Mesenchymal stem cell (in vitro differentiated cells and primary cell): ENCODE results near the gene ITGB4.

Experiments used
- DNase-seq: peaks from one replicate; pipeline ENCODE4 v3.0.0-alpha.2; 2013
- H2AFZ ChIP-seq: one replicate; pipeline ENCODE4 v1.6.1; 2013; ENCODE audit warnings: low read depth, mild to moderate bottlenecking, control low read depth, inconsistent platforms, low read length, moderate library complexity
- H2AK5ac ChIP-seq: 2 replicates; pipeline ENCODE4 v1.6.1; 2013; ENCODE audit warnings: low read length, moderate library complexity, mild to moderate bottlenecking, inconsistent platforms; ENCODE audit not compliant: severe bottlenecking
- H2BK120ac ChIP-seq: one replicate; pipeline ENCODE4 v1.6.1; 2013; ENCODE audit warnings: low read depth, mild to moderate bottlenecking, inconsistent platforms, low read length, moderate library complexity
- H2BK12ac ChIP-seq, 2 experiments: one replicate each; pipeline ENCODE4 v1.6.1; 2013; ENCODE audit warnings: inconsistent platforms in 2 of 2, low read length in 2 of 2, mild to moderate bottlenecking in 2 of 2, moderate library complexity in 2 of 2, control low read depth in 1 of 2
- H2BK15ac ChIP-seq: one replicate; pipeline ENCODE4 v1.6.1; 2013; ENCODE audit warnings: mild to moderate bottlenecking, low read depth, inconsistent platforms; ENCODE audit not compliant: poor library complexity, severe bottlenecking
- H2BK5ac ChIP-seq: 2 replicates; pipeline ENCODE4 v1.6.1; 2013; ENCODE audit warnings: low read depth, mild to moderate bottlenecking, low read length, control low read depth, inconsistent platforms; ENCODE audit not compliant: poor library complexity, severe bottlenecking
- H3K14ac ChIP-seq, 2 experiments: one replicate each; pipeline ENCODE4 v1.6.1; 2013; ENCODE audit warnings: inconsistent platforms in 2 of 2, low read length in 2 of 2, control low read depth in 1 of 2, mild to moderate bottlenecking in 1 of 2, moderate library complexity in 1 of 2
- H3K18ac ChIP-seq, 2 experiments: one replicate each; pipeline ENCODE4 v1.6.1; 2013; ENCODE audit warnings: inconsistent platforms in 2 of 2, low read length in 2 of 2, control low read depth in 1 of 2, low read depth in 1 of 2, mild to moderate bottlenecking in 1 of 2
- H3K23ac ChIP-seq, 2 experiments: one replicate each; pipeline ENCODE4 v1.6.1; 2013; ENCODE audit warnings: inconsistent platforms in 2 of 2, low read length in 2 of 2, mild to moderate bottlenecking in 2 of 2, moderate library complexity in 2 of 2, control low read depth in 1 of 2
- H3K27ac ChIP-seq: 2 replicates; pipeline ENCODE4 v1.5.1; 2013; ENCODE audit warnings: mild to moderate bottlenecking, moderate library complexity, low read length, control low read depth, inconsistent platforms; ENCODE audit not compliant: poor library complexity, severe bottlenecking
- H3K27me3 ChIP-seq, 2 experiments: 2 replicates each; pipeline versions ENCODE4 v1.6.1 to v1.7.0; 2013; ENCODE audit warnings: low read length in 2 of 2, mild to moderate bottlenecking in 2 of 2, moderate library complexity in 2 of 2, control low read depth in 1 of 2, inconsistent platforms in 1 of 2; ENCODE audit not compliant: control insufficient read depth in 1 of 2, insufficient read depth in 1 of 2
- H3K36me3 ChIP-seq, 2 experiments: 2 replicates each; pipeline versions ENCODE4 v1.6.1 to v1.7.0; 2013; ENCODE audit warnings: low read length in 2 of 2, control low read depth in 1 of 2, inconsistent platforms in 1 of 2, low read depth in 1 of 2, mild to moderate bottlenecking in 1 of 2; ENCODE audit not compliant: insufficient read depth in 2 of 2, control insufficient read depth in 1 of 2
- H3K4ac ChIP-seq, 2 experiments: one replicate each; pipeline ENCODE4 v1.6.1; 2013; ENCODE audit warnings: inconsistent platforms in 2 of 2, low read length in 2 of 2, mild to moderate bottlenecking in 2 of 2, moderate library complexity in 2 of 2, control low read depth in 1 of 2, low read depth in 1 of 2
- H3K4me1 ChIP-seq: 2 replicates; pipeline ENCODE4 v1.6.1; 2013; ENCODE audit warnings: low read depth, low read length, control low read depth; ENCODE audit not compliant: control insufficient read depth, insufficient read depth
- H3K4me2 ChIP-seq: 2 replicates; pipeline ENCODE4 v1.6.1; 2013; ENCODE audit warnings: low read length, mild to moderate bottlenecking, inconsistent platforms; ENCODE audit not compliant: poor library complexity, severe bottlenecking
- H3K4me3 ChIP-seq, 2 experiments: 2 replicates each; pipeline versions ENCODE4 v1.5.1 to v1.7.0; 2013; ENCODE audit warnings: low read length in 2 of 2, mild to moderate bottlenecking in 2 of 2, control low read depth in 1 of 2, low read depth in 1 of 2; ENCODE audit not compliant: insufficient read depth in 1 of 2
- H3K79me1 ChIP-seq: replicated peaks from 2 replicates; pipeline ENCODE4 v1.6.1; 2013; ENCODE audit warnings: mild to moderate bottlenecking, control low read depth, low read length, inconsistent platforms; ENCODE audit not compliant: poor library complexity, severe bottlenecking
- H3K9ac ChIP-seq: 2 replicates; pipeline ENCODE4 v1.7.0; 2013; ENCODE audit warnings: mild to moderate bottlenecking, low read length, moderate library complexity
- H3K9me3 ChIP-seq: 2 replicates; pipeline ENCODE4 v1.7.0; 2013; ENCODE audit warnings: mild to moderate bottlenecking, low read length; ENCODE audit not compliant: control insufficient read depth
- H4K8ac ChIP-seq: one replicate; pipeline ENCODE4 v1.6.1; 2013; ENCODE audit warnings: inconsistent platforms, mild to moderate bottlenecking, low read length, moderate library complexity
- H4K91ac ChIP-seq: one replicate; pipeline ENCODE4 v1.6.1; 2013; ENCODE audit warnings: mild to moderate bottlenecking, low read length, inconsistent platforms
- WGBS: methylation state at CpG from one replicate; pipeline ENCODE4 v1.1.7; 2013; ENCODE audit warnings: mixed read lengths; 5-methylcytosine and 5-hydroxymethylcytosine counted together

ITGB4 gene

GRCh38 chr17:75703591-75703990, 17.7 kb upstream of the ITGB4 start:
- Histone ChIP-seq H4K91ac (no peak overlapping the region), H3K9ac (no peak overlapping the region), H3K27me3 (no peaks in the 10 kb centered on the region), H3K9me3 (no peaks in the 10 kb centered on the region), H3K14ac (no peak overlapping the region), H2BK15ac (peak overlapping the region; percentile 12), H3K79me1 (peaks cover 33% of the 10 kb centered on the region), H3K4me2 (no peak overlapping the region), H2BK12ac (no peak overlapping the region), H3K27ac (no peak overlapping the region), H3K18ac (no peak overlapping the region), H3K4ac (no peak overlapping the region), H3K4me3 (no peak overlapping the region), H2BK5ac (no peak overlapping the region), H4K8ac (no peak overlapping the region), H3K36me3 (peaks cover 73 to 97% of the 10 kb centered on the region in 2 experiments), H2AK5ac (peak overlapping the region; percentile 65), H3K23ac (no peak overlapping the region), H3K4me1 (peaks cover 52% of the 10 kb centered on the region), H2BK120ac (no peak overlapping the region), H2AFZ (no peak overlapping the region)
- DNase-seq = no peak
- WGBS = 96% methylated on average over 9 of the region's 9 CpGs

GRCh38 chr17:75704963-75705875, 16.0 kb upstream of the ITGB4 start:
- Histone ChIP-seq H3K79me1 (peaks cover 33% of the 10 kb centered on the region), H3K14ac (no peak overlapping the region), H3K9me3 (no peaks in the 10 kb centered on the region), H3K4ac (no peak overlapping the region), H2AFZ (no peak overlapping the region), H2BK12ac (no peak overlapping the region), H3K9ac (no peak overlapping the region), H4K91ac (no peak overlapping the region), H3K23ac (no peak overlapping the region), H2BK120ac (no peak overlapping the region), H2BK15ac (no peak overlapping the region), H4K8ac (peak overlapping the region; percentile 22), H3K4me3 (no peak overlapping the region), H2BK5ac (peak overlapping the region; percentile 14), H3K4me2 (no peak overlapping the region), H2AK5ac (peak overlapping the region; percentile 55), H3K27me3 (no peaks in the 10 kb centered on the region), H3K36me3 (peaks cover 73 to 86% of the 10 kb centered on the region in 2 experiments), H3K27ac (no peak overlapping the region), H3K18ac (no peak overlapping the region), H3K4me1 (peaks cover 44% of the 10 kb centered on the region)
- DNase-seq = no peak
- WGBS = 95% methylated on average over 26 of the region's 27 CpGs

- H3K4me2 ChIP-seq = no peak overlapping the region
- H3K4me1 ChIP-seq = peaks cover 37% of the 10 kb centered on the region
- H4K8ac ChIP-seq = no peak overlapping the region
- no peak overlapping the region for H2AFZ ChIP-seq
- no peak overlapping the region for H2BK120ac ChIP-seq
- H4K91ac ChIP-seq = no peak overlapping the region
- no peak overlapping the region for H2BK12ac ChIP-seq
- no peaks in the 10 kb centered on the region for H3K27me3 ChIP-seq
- H3K79me1 ChIP-seq = peaks cover 33% of the 10 kb centered on the region
- no peaks in the 10 kb centered on the region for H3K9me3 ChIP-seq
- H3K9ac ChIP-seq = no peak overlapping the region
- H3K23ac ChIP-seq = no peak overlapping the region
- H3K36me3 ChIP-seq = peaks cover 68 to 76% of the 10 kb centered on the region in 2 experiments
- H3K4me3 ChIP-seq = no peak overlapping the region
- WGBS = 95% methylated on average over 19 of the region's 20 CpGs
- DNase-seq = no peak
- no peak overlapping the region for H2BK15ac ChIP-seq
- H3K14ac ChIP-seq = no peak overlapping the region
- peak overlapping the region; percentile 75 for H2AK5ac ChIP-seq
- H3K4ac ChIP-seq = no peak overlapping the region
- H3K27ac ChIP-seq = peak overlapping the region; percentile 75
- no peak overlapping the region for H2BK5ac ChIP-seq
- no peak overlapping the region for H3K18ac ChIP-seq
Measured at GRCh38 chr17:75706042-75706728, 15.1 kb upstream of the ITGB4 start.

- WGBS = 91% methylated on average over 12 of the region's 12 CpGs
- Histone ChIP-seq H2AK5ac (peak overlapping the region; percentile 96), H2BK5ac (peak overlapping the region; percentile 80), H3K27me3 (no peaks in the 10 kb centered on the region), H2BK15ac (no peak overlapping the region), H3K9ac (no peak overlapping the region), H3K36me3 (peaks cover 63 to 67% of the 10 kb centered on the region in 2 experiments), H3K14ac (no peak overlapping the region), H3K18ac (no peak overlapping the region), H4K91ac (no peak overlapping the region), H2BK120ac (no peak overlapping the region), H2AFZ (no peak overlapping the region), H2BK12ac (no peak overlapping the region), H3K79me1 (peaks cover 33% of the 10 kb centered on the region), H3K9me3 (no peaks in the 10 kb centered on the region), H3K23ac (no peak overlapping the region), H3K4ac (no peak overlapping the region), H3K4me1 (peaks cover 30% of the 10 kb centered on the region), H4K8ac (no peak overlapping the region), H3K4me2 (peak overlapping the region; percentile 21), H3K27ac (peak overlapping the region; percentile 75), H3K4me3 (no peak overlapping the region)
- no peak for DNase-seq
Measured at GRCh38 chr17:75707079-75707571, 14.1 kb upstream of the ITGB4 start.
